ENCODE measurements around the gene SLC30A5.

The SLC30A5 gene

GRCh38 chr5:69167929-69168328, 74.1 kb downstream of the SLC30A5 start:
- DNase-seq = no peak

- no peak for DNase-seq
Measured at GRCh38 chr5:69170495-69170894, 76.7 kb downstream of the SLC30A5 start.

- no peak for DNase-seq
Measured at GRCh38 chr5:69170969-69171368, 77.2 kb downstream of the SLC30A5 start.

Measured in effector CD8-positive, alpha-beta T cell (primary cell).